NCI-H524 (cell line): ENCODE measurements around the gene RAPGEF5.

Experiments
- DNase-seq, 2 experiments: peaks; one replicate each; lab custom pipeline; 2025; lab: John Stamatoyannopoulos, UW

Gene RAPGEF5

GRCh38 chr7:22302951-22303423 lies 54.0 kb downstream of the RAPGEF5 start:
- DNase-seq, result no peak

DNA sequence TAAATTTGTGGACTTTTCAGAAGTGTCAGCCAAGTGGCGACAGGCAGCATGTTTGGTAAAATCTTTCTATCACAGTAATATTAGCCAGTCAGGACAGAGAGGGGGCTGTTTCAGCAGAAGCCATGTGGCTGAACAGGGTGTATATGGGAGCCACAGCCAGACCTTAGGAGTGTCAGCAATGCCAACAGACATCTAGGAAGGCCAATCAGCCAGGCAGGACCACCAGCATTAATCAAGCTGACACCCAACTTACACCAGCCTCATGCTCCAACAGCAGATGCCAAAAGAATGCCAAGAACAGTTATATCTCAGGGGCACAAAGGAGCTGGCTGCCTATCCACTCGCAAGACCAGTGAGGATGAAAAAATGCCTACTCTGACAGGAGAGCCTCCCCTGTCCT lies 54.8 kb downstream of the RAPGEF5 start:
- DNase-seq, result no peak

- no peak for DNase-seq
Observed at GRCh38 chr7:22301790-22302189, 55.2 kb downstream of the RAPGEF5 start.

GRCh38 chr7:22300839-22301238 lies 56.1 kb downstream of the RAPGEF5 start:
- no peak for DNase-seq

- no peak for DNase-seq
Observed at GRCh38 chr7:22296916-22297315, 60.0 kb downstream of the RAPGEF5 start.

DNA sequence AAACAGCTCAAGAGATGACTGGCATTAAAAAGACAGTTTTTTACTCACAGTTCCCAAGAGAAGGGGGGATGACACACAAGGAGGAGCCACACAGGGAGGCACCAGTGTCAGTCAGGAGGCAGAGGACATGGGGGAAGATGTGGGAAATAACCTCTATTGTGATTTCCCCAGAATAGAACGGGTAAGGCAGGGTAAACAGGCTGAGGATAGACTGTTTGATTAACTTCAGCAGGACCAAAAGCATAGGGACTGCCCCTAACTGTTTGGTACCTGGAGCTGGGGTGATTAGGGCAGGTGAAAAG lies 60.7 kb downstream of the RAPGEF5 start:
- DNase-seq, result no peak

GRCh38 chr7:22295402-22296264 lies 61.3 kb downstream of the RAPGEF5 start:
- DNase-seq, result peak in 1 of 2 experiments; percentile 33

DNA sequence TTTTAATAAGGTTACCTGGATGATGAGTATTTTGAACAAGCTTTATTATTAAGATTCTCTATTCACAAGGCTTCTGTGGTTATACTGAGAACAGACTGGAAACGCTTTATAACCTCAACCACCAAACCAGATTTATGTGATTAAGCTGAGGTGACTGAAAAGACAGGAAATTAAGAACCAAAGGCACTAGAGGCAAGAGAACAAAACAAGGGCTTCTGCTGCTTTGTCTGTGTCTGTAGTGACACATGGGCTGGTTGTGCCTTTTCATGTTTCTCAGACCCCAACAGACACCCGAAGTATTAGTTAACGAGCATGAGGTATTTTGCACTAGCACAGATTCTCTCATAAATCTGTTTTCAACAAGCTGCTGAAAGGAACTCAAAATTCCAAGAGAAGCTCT lies 64.4 kb downstream of the RAPGEF5 start:
- peak in 1 of 2 experiments; percentile 17 for DNase-seq

- DNase-seq, result no peak
Observed at GRCh38 chr7:22291977-22292376, 65.0 kb downstream of the RAPGEF5 start.

DNA sequence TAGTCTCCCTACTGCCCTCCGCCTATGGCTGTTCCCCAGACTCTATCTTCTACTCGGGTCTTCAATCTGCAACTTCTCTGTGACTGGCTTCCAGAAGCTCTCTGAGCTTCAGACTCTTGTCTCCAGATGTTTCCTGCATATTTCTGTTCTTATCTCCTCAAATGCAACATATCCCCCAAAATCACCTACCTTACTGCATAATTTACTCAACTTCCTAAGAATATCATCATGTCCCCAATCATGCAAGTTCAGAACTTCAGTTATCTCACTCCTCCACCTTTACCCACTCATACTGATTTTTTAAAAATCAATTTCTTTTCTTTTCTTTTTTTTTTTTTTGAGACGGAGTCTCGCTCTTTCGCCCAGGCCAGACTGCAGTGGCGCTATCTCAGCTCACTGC lies 68.8 kb downstream of the RAPGEF5 start:
- no peak for DNase-seq

GRCh38 chr7:22287412-22287811 lies 69.5 kb downstream of the RAPGEF5 start:
- no peak for DNase-seq

DNA sequence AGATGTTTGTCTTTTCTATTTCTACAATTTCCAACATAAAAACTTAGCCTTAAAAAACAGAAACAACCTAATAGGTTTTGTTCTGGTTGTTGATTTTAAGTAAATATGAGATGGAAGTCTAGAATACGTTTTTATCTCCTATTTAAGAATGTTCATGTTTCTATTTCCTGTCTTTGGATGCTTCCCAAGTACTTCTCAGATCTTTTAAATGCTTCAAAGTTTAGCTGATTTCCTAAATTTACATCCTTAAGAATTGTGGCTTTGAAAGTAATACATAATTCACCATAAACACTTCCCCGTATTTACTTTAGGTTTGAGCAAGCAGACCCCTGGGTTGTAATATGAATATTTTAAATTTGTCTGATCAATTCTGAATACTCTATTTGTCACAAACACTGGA lies 70.5 kb downstream of the RAPGEF5 start:
- no peak for DNase-seq

DNA sequence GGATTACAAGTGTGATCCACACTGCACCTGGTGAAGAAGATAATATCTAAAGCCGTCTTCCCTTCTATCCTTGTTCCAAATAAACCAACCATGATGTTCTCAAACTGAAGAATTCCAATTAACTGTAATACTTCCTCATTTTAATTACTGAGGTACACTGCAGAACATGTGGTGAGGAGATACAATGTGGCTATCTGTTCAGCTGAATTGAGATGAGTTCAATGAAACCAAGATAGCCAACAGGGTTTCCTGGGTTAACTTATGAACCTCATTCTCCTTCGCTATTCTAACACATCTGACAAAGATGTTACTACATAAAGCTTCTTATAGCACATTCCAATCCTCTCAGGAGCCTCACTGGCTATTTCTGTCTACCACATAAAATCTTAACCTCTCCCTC lies 75.5 kb downstream of the RAPGEF5 start:
- DNase-seq, result no peak

GRCh38 chr7:22280031-22280430 lies 76.9 kb downstream of the RAPGEF5 start:
- DNase-seq, result no peak

- no peak for DNase-seq
Observed at GRCh38 chr7:22278660-22279059, 78.3 kb downstream of the RAPGEF5 start.

DNA sequence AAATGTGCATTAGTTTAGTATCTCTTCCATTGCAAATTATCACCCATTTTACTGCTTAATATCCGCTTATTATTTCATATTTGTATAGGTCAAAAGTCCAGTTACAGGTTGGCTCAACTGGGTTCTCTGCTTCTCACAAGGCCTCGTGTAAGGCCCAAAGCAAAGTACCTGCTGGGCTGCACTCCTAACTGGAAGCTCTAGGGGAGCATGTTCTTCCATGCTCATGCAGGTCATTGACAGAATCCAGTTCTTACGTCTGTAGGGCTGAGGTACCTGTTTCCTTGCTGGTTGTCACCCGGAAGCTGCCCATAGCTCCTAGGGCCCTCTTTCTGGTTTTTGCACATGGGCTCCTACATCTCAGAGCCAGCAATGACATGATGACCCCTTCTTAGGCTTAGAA lies 79.6 kb downstream of the RAPGEF5 start:
- DNase-seq, result no peak

- peak; percentile 12 to 74 for DNase-seq
Observed at GRCh38 chr7:22275661-22276060, 81.3 kb downstream of the RAPGEF5 start.

GRCh38 chr7:22271311-22271710 lies 85.6 kb downstream of the RAPGEF5 start:
- no peak for DNase-seq

- DNase-seq, result no peak
Observed at GRCh38 chr7:22270371-22270770, 86.6 kb downstream of the RAPGEF5 start.

- DNase-seq, result no peak
Observed at GRCh38 chr7:22269963-22270362, 87.0 kb downstream of the RAPGEF5 start.

GRCh38 chr7:22268884-22269421 lies 88.0 kb downstream of the RAPGEF5 start:
- DNase-seq, result no peak

DNA sequence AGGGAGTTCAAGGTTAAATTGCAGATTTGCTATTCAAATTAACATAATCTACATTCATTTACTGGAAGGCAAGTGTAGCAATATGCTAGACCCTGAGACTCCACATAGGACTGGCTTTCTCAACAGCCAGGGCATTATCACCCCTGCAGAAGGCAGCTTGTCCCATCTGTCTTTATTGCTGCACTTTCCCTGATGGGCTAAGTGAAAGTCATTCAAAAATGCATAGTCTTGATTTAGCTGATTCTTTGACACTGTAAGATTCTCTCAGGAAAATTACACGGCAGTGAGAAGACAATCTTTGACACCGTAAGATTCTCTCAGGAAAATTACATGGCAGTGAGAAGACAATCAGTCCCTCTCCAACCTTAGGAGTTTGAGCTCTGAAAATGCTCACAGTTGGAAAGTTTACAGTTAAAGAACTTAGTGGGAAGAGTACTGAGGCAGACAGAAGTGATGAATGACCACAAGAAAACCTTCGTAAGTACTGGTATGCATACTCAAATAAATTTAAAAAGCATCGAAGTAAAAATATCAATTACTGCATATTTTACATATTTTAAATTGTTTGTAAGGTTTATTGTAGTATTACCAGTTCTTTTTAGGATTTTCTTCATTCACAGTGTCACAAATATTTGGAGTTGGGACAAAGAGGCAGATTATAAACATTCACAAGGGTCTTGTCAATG lies 88.9 kb downstream of the RAPGEF5 start:
- DNase-seq, result peak in 1 of 2 experiments; percentile 29

DNA sequence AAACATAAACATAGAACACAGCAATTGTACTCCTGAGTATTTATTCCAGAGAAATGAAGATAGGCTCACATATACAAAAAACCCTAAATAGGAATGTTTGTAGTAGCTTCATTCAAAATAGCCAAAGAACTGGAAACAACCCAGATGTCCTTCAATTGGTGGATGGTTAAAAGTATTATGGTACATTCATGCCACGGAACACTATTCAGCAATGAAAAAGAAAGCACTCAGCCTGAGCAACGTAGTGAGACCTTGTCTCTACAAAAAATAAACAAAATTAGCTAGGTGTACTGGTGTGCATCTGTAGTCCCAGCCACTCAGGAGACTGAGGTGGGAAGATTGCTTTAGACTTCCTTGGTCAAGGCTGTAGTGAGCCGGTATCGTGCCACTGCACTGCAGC lies 94.4 kb downstream of the RAPGEF5 start:
- no peak for DNase-seq
